ENCODE results near the gene OBSL1.

The OBSL1 gene

GRCh38 chr2:219596954-219597551 is 25.7 kb upstream of the OBSL1 start:
- DNase-seq (ENCODE audit: low spot score) = no peak

- DNase-seq (ENCODE audit: low spot score) = no peak
These were observed 23.9 kb upstream of the OBSL1 start for GRCh38 chr2:219595256-219595655.

- DNase-seq (ENCODE audit: low spot score) = no peak
These were observed 21.8 kb upstream of the OBSL1 start for GRCh38 chr2:219593154-219593553.

- no peak for DNase-seq (ENCODE audit: low spot score)
These were observed 21.4 kb upstream of the OBSL1 start for GRCh38 chr2:219592736-219593135.

- no peak for DNase-seq (ENCODE audit: low spot score)
These were observed 19.8 kb upstream of the OBSL1 start for GRCh38 chr2:219591091-219591490.

GRCh38 chr2:219581346-219581745 is 10.0 kb upstream of the OBSL1 start:
- no peak for DNase-seq (ENCODE audit: low spot score)

GRCh38 chr2:219578811-219579613 is 7.7 kb upstream of the OBSL1 start:
- DNase-seq (ENCODE audit: low spot score) = peak; percentile 39

- no peak for DNase-seq (ENCODE audit: low spot score)
These were observed 5.4 kb upstream of the OBSL1 start for GRCh38 chr2:219576505-219577388.

GRCh38 chr2:219575566-219576504 is 4.5 kb upstream of the OBSL1 start:
- no peak for DNase-seq (ENCODE audit: low spot score)

- DNase-seq (ENCODE audit: low spot score) = no peak
These were observed 3.4 kb upstream of the OBSL1 start for GRCh38 chr2:219574484-219575311.

- DNase-seq (ENCODE audit: low spot score) = no peak
These were observed 1.8 kb upstream of the OBSL1 start for GRCh38 chr2:219573166-219573565.

GRCh38 chr2:219572237-219573001 is 1.1 kb upstream of the OBSL1 start, which contains the start of gene INHA:
Gene INHA, plus strand, starts transcription at chr2:219572310. Its CDS starts 65 bp downstream, at chr2:219572375.
- no peak for DNase-seq (ENCODE audit: low spot score)

GRCh38 chr2:219570924-219571310 is 422 bp downstream of the OBSL1 start:
- peak; percentile 56 for DNase-seq (ENCODE audit: low spot score)

- peak; percentile 86 for DNase-seq (ENCODE audit: low spot score)
These were observed 980 bp downstream of the OBSL1 start for GRCh38 chr2:219570194-219570923.

- DNase-seq (ENCODE audit: low spot score) = no peak
These were observed 1.7 kb downstream of the OBSL1 start for GRCh38 chr2:219569635-219570034.

GRCh38 chr2:219569041-219569440 is 2.3 kb downstream of the OBSL1 start:
- no peak for DNase-seq (ENCODE audit: low spot score)

GRCh38 chr2:219567791-219568361 is 3.5 kb downstream of the OBSL1 start:
- no peak for DNase-seq (ENCODE audit: low spot score)

- DNase-seq (ENCODE audit: low spot score) = no peak
These were observed 4.2 kb downstream of the OBSL1 start for GRCh38 chr2:219567131-219567530.

GRCh38 chr2:219566640-219567039 is 4.7 kb downstream of the OBSL1 start:
- no peak for DNase-seq (ENCODE audit: low spot score)
